Right cardiac atrium (tissue), 5 donors: ENCODE results near the gene ANKMY1. TPM values are rescaled to one million over a fixed set of nuclear protein-coding genes. Genes with fewer than 3 reads are reported as not detected.

Experiments used
- ATAC-seq, 2 donors: fragments of 200-7000 bp; cut with Tn5 transposase; one replicate each; pipeline versions ENCODE4 v1.8.0 to v1.9.1; 2020; ENCODE audit warnings: moderate library complexity in 2 of 2, mild to moderate bottlenecking in 1 of 2
- DNase-seq, 3 donors: peaks; one replicate each; pipeline ENCODE4 v3.0.0-alpha.2; 2020
- H3K27ac ChIP-seq: one replicate; pipeline ENCODE4 v1.5.1; 2013; ENCODE audit warnings: mild to moderate bottlenecking, low read length, control low read depth, moderate library complexity
- H3K27me3 ChIP-seq: one replicate; pipeline ENCODE4 v1.6.1; 2013; ENCODE audit not compliant: control insufficient read depth, insufficient read depth
- H3K4me1 ChIP-seq: one replicate; pipeline ENCODE4 v1.6.1; 2013; ENCODE audit warnings: low read length; ENCODE audit not compliant: control insufficient read depth, insufficient read depth
- H3K4me3 ChIP-seq: one replicate; pipeline ENCODE4 v1.5.1; 2013; ENCODE audit warnings: low read length, control low read depth
- H3K9me3 ChIP-seq: one replicate; pipeline ENCODE4 v1.6.1; 2013; ENCODE audit warnings: low read length; ENCODE audit not compliant: control insufficient read depth
- WGBS: extraction: QIAGEN DNeasy Blood & Tissue Kit; methylation state at CpG from one replicate; pipeline ENCODE4 v1.1.7; 2013; 5-methylcytosine and 5-hydroxymethylcytosine counted together
- intact Hi-C, 4 donors: fragments of 100-400 bp; cut with DNase I; formaldehyde crosslinking; loops; one replicate each; pipeline versions ENCODE4 v1.11.0 to v1.14.0; 2022 to 2023
- polyA plus RNA-seq: library from polyadenylated mRNA; stranded (reverse); fragments of 200-250 nt; gene quantifications from one replicate; pipeline ENCODE4 v1.2.3, GENCODE V29; 2013
- total RNA-seq, 4 donors: library from RNA; stranded (reverse); fragmentation: NEBNext Ultra II Directional; extraction: Animal tissue kit (Norgen Biotek cat#: 25700); gene quantifications; one replicate each; pipeline ENCODE4 v1.2.1, GENCODE V29; 2021
- donor health status: healthy with polysubstance abuse.
- donor health status: DM: no; HTN: yes; CAD: no.
- donor health status: DM: no; HTN: no; CAD: no.
- donor health status: DM: no; HTN: yes; CAD: no; lungs with severe emphysema.
- donor health status: DM: yes; HTN: yes; CAD: no.

ANKMY1 gene
- total and polyA plus RNA-seq, 5 donors = 3.5 to 8.0 (median 7.6) TPM

GRCh38 chr2:240532031-240532775, 25.6 kb downstream of the ANKMY1 start:
- no peaks in the 10 kb centered on the region for H3K27me3 ChIP-seq
- no peak for ATAC-seq
- H3K4me1 ChIP-seq = no peaks in the 10 kb centered on the region
- intact Hi-C loops = no loop called here
- H3K27ac ChIP-seq = no peak overlapping the region
- H3K9me3 ChIP-seq = no peaks in the 10 kb centered on the region
- WGBS = 100% methylated on average over 1 of the region's 1 CpG
- no peak for DNase-seq
- H3K4me3 ChIP-seq = no peak overlapping the region

GRCh38 chr2:240531038-240531437, 26.8 kb downstream of the ANKMY1 start:
- H3K4me1 ChIP-seq = no peaks in the 10 kb centered on the region
- no peaks in the 10 kb centered on the region for H3K9me3 ChIP-seq
- no peaks in the 10 kb centered on the region for H3K27me3 ChIP-seq
- H3K27ac ChIP-seq = no peak overlapping the region
- no peak overlapping the region for H3K4me3 ChIP-seq
- ATAC-seq (no peak), DNase-seq (no peak)
- 96% methylated on average over 5 of the region's 5 CpGs for WGBS
- intact Hi-C loops = no loop called here

- Histone ChIP-seq H3K9me3 (no peaks in the 10 kb centered on the region), H3K27me3 (no peaks in the 10 kb centered on the region), H3K27ac (no peak overlapping the region), H3K4me3 (no peak overlapping the region), H3K4me1 (no peaks in the 10 kb centered on the region)
- 98% methylated on average over 7 of the region's 7 CpGs for WGBS
- intact Hi-C loops = no loop called here
- DNase-seq = no peak
- ATAC-seq = no peak
Observed at GRCh38 chr2:240530181-240530580, 27.6 kb downstream of the ANKMY1 start.

GRCh38 chr2:240529344-240529999, 28.3 kb downstream of the ANKMY1 start:
- Histone ChIP-seq H3K27ac (no peak overlapping the region), H3K9me3 (no peaks in the 10 kb centered on the region), H3K4me1 (no peaks in the 10 kb centered on the region), H3K27me3 (no peaks in the 10 kb centered on the region), H3K4me3 (no peak overlapping the region)
- DNase-seq = no peak
- ATAC-seq = no peak
- intact Hi-C loops = no loop called here
- WGBS = 95% methylated on average over 16 of the region's 16 CpGs

GRCh38 chr2:240528406-240529040, 29.3 kb downstream of the ANKMY1 start:
- Histone ChIP-seq H3K27me3 (no peaks in the 10 kb centered on the region), H3K27ac (no peak overlapping the region), H3K4me1 (no peaks in the 10 kb centered on the region), H3K4me3 (no peak overlapping the region), H3K9me3 (no peaks in the 10 kb centered on the region)
- ATAC-seq (peak in 1 of 2 donors; percentile 26), DNase-seq (no peak)
- WGBS = 93% methylated on average over 13 of the region's 13 CpGs
- intact Hi-C loops = no loop called here

- WGBS = 91% methylated on average over 3 of the region's 3 CpGs
- Histone ChIP-seq H3K9me3 (no peaks in the 10 kb centered on the region), H3K27ac (no peak overlapping the region), H3K27me3 (no peaks in the 10 kb centered on the region), H3K4me1 (no peaks in the 10 kb centered on the region), H3K4me3 (no peak overlapping the region)
- no peak for DNase-seq
- ATAC-seq = no peak
- intact Hi-C loops = no loop called here
Observed at GRCh38 chr2:240527153-240527750, 30.5 kb downstream of the ANKMY1 start.

GRCh38 chr2:240526521-240526920, 31.3 kb downstream of the ANKMY1 start:
- DNase-seq (no peak), ATAC-seq (no peak)
- Histone ChIP-seq H3K27me3 (no peaks in the 10 kb centered on the region), H3K4me1 (no peaks in the 10 kb centered on the region), H3K4me3 (no peak overlapping the region), H3K27ac (no peak overlapping the region), H3K9me3 (no peaks in the 10 kb centered on the region)
- 89% methylated on average over 4 of the region's 4 CpGs for WGBS
- intact Hi-C loops = no loop called here

GRCh38 chr2:240525802-240526201, 32.0 kb downstream of the ANKMY1 start:
- intact Hi-C loops = no loop called here
- Histone ChIP-seq H3K27me3 (no peaks in the 10 kb centered on the region), H3K4me3 (no peak overlapping the region), H3K4me1 (no peaks in the 10 kb centered on the region), H3K9me3 (no peaks in the 10 kb centered on the region), H3K27ac (no peak overlapping the region)
- ATAC-seq (no peak), DNase-seq (no peak)
- 96% methylated on average over 6 of the region's 6 CpGs for WGBS

GRCh38 chr2:240524963-240525718, 32.6 kb downstream of the ANKMY1 start:
- Histone ChIP-seq H3K4me3 (no peak overlapping the region), H3K4me1 (no peaks in the 10 kb centered on the region), H3K9me3 (no peaks in the 10 kb centered on the region), H3K27ac (no peak overlapping the region), H3K27me3 (no peaks in the 10 kb centered on the region)
- intact Hi-C loops = no loop called here
- WGBS = 89% methylated on average over 8 of the region's 8 CpGs
- ATAC-seq = no peak
- DNase-seq = no peak

GRCh38 chr2:240523451-240524281, 34.1 kb downstream of the ANKMY1 start:
- no peak for ATAC-seq
- no peaks in the 10 kb centered on the region for H3K4me1 ChIP-seq
- no peak overlapping the region for H3K4me3 ChIP-seq
- H3K27ac ChIP-seq = no peak overlapping the region
- no peak for DNase-seq
- H3K27me3 ChIP-seq = no peaks in the 10 kb centered on the region
- WGBS = 97% methylated on average over 32 of the region's 32 CpGs
- intact Hi-C loops = no loop called here
- H3K9me3 ChIP-seq = no peaks in the 10 kb centered on the region
